Measurements from ENCODE around the gene RDH8. TPM values are rescaled to one million over a fixed set of nuclear protein-coding genes. Genes with fewer than 3 reads are reported as not detected.

Gene RDH8
- total and polyA plus RNA-seq, 2 of the 8 experiments (the other 6 are each of a cell fraction or from before 2014, with no cell fraction given) = 0.38 TPM; not detected in 1

DNA sequence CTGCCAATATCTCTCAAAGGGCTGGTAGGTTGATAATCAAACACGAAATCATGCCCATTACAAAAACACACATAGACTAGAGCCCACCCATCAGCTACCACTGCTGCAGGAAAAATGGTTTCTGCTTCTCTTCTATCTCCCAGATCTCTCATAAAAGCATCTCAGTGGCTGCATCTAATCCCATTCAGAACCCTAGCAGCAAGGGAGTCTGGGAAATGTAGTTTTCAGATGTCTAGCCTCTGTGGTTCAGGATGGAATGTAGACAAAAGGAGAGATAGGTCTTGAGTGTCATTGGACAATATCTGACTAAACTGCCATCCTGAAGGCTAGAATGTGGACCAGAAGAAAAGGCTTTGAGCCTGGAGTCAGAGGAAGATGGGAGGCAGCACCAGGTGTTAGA lies 32.1 kb downstream of the RDH8 start:
- Histone ChIP-seq H2AFZ (ENCODE audit: low read length) (no peak overlapping the region), H3K79me1 (ENCODE audit: low read depth, low read length) (no peaks in the 10 kb centered on the region), H3K9me3 (ENCODE audit: insufficient read depth in 2 of 2, low read depth in 1 of 2, low read length in 1 of 2) (peaks cover 53 to 67% of the 10 kb centered on the region in 2 experiments), H3K23me2 (ENCODE audit: low read depth, low read length) (no peaks in the 10 kb centered on the region), H4K91ac (replicated peaks; ENCODE audit: insufficient read length, low read length) (no peak overlapping the region), H3K27ac (ENCODE audit: low read depth, low read length) (no peak overlapping the region), H2BK15ac (ENCODE audit: low read length) (no peak overlapping the region), H3K23ac (ENCODE audit: insufficient read length) (no peak overlapping the region), H3K4me2 (ENCODE audit: insufficient read depth in 1 of 2, low read depth in 2 of 2, low read length in 2 of 2) (no peak overlapping the region), H4K8ac (ENCODE audit: extremely low read depth, insufficient read depth, low read length) (no peak overlapping the region), H4K20me1 (replicated peaks in 1 of 2; ENCODE audit: control insufficient read depth in 1 of 2, insufficient read depth in 2 of 2, low read length in 2 of 2) (no peaks in the 10 kb centered on the region), H3K27me3 (replicated peaks in 1 of 4; ENCODE audit: control insufficient read depth in 3 of 4, extremely low read depth in 1 of 4, insufficient read depth in 3 of 4, low read length in 3 of 4) (no peaks in the 10 kb centered on the region), H4K5ac (ENCODE audit: insufficient read length, low read depth, low read length) (no peak overlapping the region), H2BK20ac (ENCODE audit: low read length) (no peak overlapping the region), H3K4me1 (replicated peaks in 1 of 4; ENCODE audit: control insufficient read depth in 3 of 4, insufficient read depth in 4 of 4, low read length in 3 of 4) (no peaks in the 10 kb centered on the region), H3K9ac (replicated peaks in 1 of 4; ENCODE audit: extremely low read depth in 1 of 4, low read depth in 3 of 4, low read length in 3 of 4) (no peak overlapping the region), H3K36me3 (ENCODE audit: control insufficient read depth in 2 of 4, insufficient read depth in 4 of 4, low read length in 3 of 4) (no peaks in the 10 kb centered on the region), H3K79me2 (ENCODE audit: control insufficient read depth in 1 of 2, insufficient read depth in 2 of 2, low read length in 2 of 2) (no peaks in the 10 kb centered on the region), H2AK5ac (ENCODE audit: low read depth, low read length) (no peak overlapping the region), H2BK120ac (replicated peaks; ENCODE audit: low read depth, low read length) (no peak overlapping the region), H2BK5ac (ENCODE audit: low read depth, low read length) (no peak overlapping the region), H3K18ac (ENCODE audit: extremely low read depth, low read length) (no peak overlapping the region), H3K4ac (replicated peaks; ENCODE audit: insufficient read length, low read depth, low read length) (no peak overlapping the region), H3K4me3 (ENCODE audit: extremely low read depth in 1 of 4, insufficient read depth in 2 of 4, low read depth in 3 of 4, low read length in 4 of 4) (no peak overlapping the region), H3K14ac (ENCODE audit: insufficient read length) (no peak overlapping the region), H2BK12ac (ENCODE audit: low read depth, low read length) (no peak overlapping the region), H3K56ac (replicated peaks; ENCODE audit: insufficient read length, low read depth, low read length) (no peak overlapping the region)
- FAIRE-seq (no peak), DNase-seq (ENCODE audit: low read depth in 1 of 2, low spot score in 2 of 2) (no peak)
- ChIA-PET CTCF (ENCODE audit: partially characterized antibody) (interaction anchor here (2.1 kb wide), 1 partner anchor 18 kb away, joined by 7 read pairs; no protein-coding TSS in a partner anchor), POLR2A (ENCODE audit: partially characterized antibody) (interaction anchor here (0.6 kb wide), 1 partner anchor 80 kb away, joined by 4 read pairs; no protein-coding TSS in a partner anchor)
- 65% methylated on average over 1 of the region's 1 CpG; no CpG with 5 or more reads in 1 of the 2 experiments for WGBS, 2 experiments (ENCODE audit: extremely low coverage in 1 of 2, insufficient coverage in 1 of 2, insufficient read length in 1 of 2, insufficient replicate concordance in 2 of 2, low coverage in 1 of 2, low lambda C conversion rate in 2 of 2, missing lambda C conversion rate in 1 of 2)
- TF ChIP-seq BACH1 (IDR thresholded peaks at IDR 0.05; ENCODE audit: low read length) = no peak

All from H1 (cell line).